GM18498 (cell line): ENCODE results near the gene RTL1.

ENCODE experiments used
- ATAC-seq: cut with Tn5 transposase; IDR thresholded peaks from one replicate; pipeline ENCODE4 v1.9.1; 2021; ENCODE audit warnings: mild to moderate bottlenecking, moderate library complexity; ENCODE audit not compliant: unreplicated experiment

RTL1 gene

GRCh38 chr14:100866666-100867630 lies 36.6 kb downstream of the RTL1 start:
- no peak for ATAC-seq

- ATAC-seq = no peak
These were observed 37.6 kb downstream of the RTL1 start for GRCh38 chr14:100865682-100866591.

- no peak for ATAC-seq
These were observed 38.4 kb downstream of the RTL1 start for GRCh38 chr14:100864960-100865681.

GRCh38 chr14:100864206-100864605 lies 39.3 kb downstream of the RTL1 start:
- ATAC-seq = no peak

GRCh38 chr14:100862793-100863192 lies 40.7 kb downstream of the RTL1 start:
- ATAC-seq = no peak

- ATAC-seq = no peak
These were observed 41.2 kb downstream of the RTL1 start for GRCh38 chr14:100862277-100862676.

GRCh38 chr14:100861937-100862247 lies 41.6 kb downstream of the RTL1 start:
- ATAC-seq = no peak

GRCh38 chr14:100861188-100861936 lies 42.2 kb downstream of the RTL1 start:
- ATAC-seq = no peak

GRCh38 chr14:100860556-100861187 lies 42.9 kb downstream of the RTL1 start:
- no peak for ATAC-seq

- no peak for ATAC-seq
These were observed 43.7 kb downstream of the RTL1 start for GRCh38 chr14:100859781-100860180.

GRCh38 chr14:100858838-100859220 lies 44.7 kb downstream of the RTL1 start:
- no peak for ATAC-seq

- ATAC-seq = no peak
These were observed 45.3 kb downstream of the RTL1 start for GRCh38 chr14:100857923-100858837.

- ATAC-seq = no peak
These were observed 46.1 kb downstream of the RTL1 start for GRCh38 chr14:100857233-100857922.

- ATAC-seq = no peak
These were observed 47.2 kb downstream of the RTL1 start for GRCh38 chr14:100856056-100856950.

GRCh38 chr14:100855256-100855930 lies 48.1 kb downstream of the RTL1 start:
- no peak for ATAC-seq

- no peak for ATAC-seq
These were observed 49.1 kb downstream of the RTL1 start for GRCh38 chr14:100854435-100854834.
